Endometrial microvascular endothelial cells (primary cell): ENCODE measurements around the gene CTBP2. TPM values are rescaled to one million over a fixed set of nuclear protein-coding genes. Genes with fewer than 3 reads are reported as not detected.
"Not testable (repeated sequence)": the region's sequence is repeated elsewhere in the genome, so short reads cannot be mapped to it uniquely, and the experiment has no call there.

Experiments
- in situ Hi-C: cut with HindIII; loops from 2 replicates; pipeline ENCODE4 v1.10.0; 2017; ENCODE audit warnings: low sequenced_read_pairs, low pct_unique_long_range_greater_than_20kb; ENCODE audit errors: inconsistent ontology term
- total RNA-seq: library from RNA; depleted of rRNA; stranded (reverse); fragments of >200 nt; gene quantifications from one replicate; pipeline ENCODE4 v1.2.3, GENCODE V29; 2015; ENCODE audit errors: inconsistent ontology term

Gene CTBP2
- total RNA-seq, 1 donor from 2014 or later: 89.9 TPM

GRCh38 chr10:125161707-125162119 lies 1.4 kb upstream of the CTBP2 start:
- in situ Hi-C loops: no loop called here

GRCh38 chr10:125160856-125161706 lies 718 bp upstream of the CTBP2 start:
- in situ Hi-C loops: no loop called here

- in situ Hi-C loops: no loop called here
These were observed 854 bp downstream of the CTBP2 start for GRCh38 chr10:125159486-125159931.

- in situ Hi-C loops: no loop called here
These were observed 1.5 kb downstream of the CTBP2 start for GRCh38 chr10:125158601-125159485.

GRCh38 chr10:125158275-125158600 lies 2.1 kb downstream of the CTBP2 start:
- in situ Hi-C loops: no loop called here

- in situ Hi-C loops: no loop called here
These were observed 2.9 kb downstream of the CTBP2 start for GRCh38 chr10:125157505-125157904.

- in situ Hi-C loops: no loop called here
These were observed 3.5 kb downstream of the CTBP2 start for GRCh38 chr10:125156739-125157480.

- in situ Hi-C loops: no loop called here
These were observed 4.2 kb downstream of the CTBP2 start for GRCh38 chr10:125156196-125156595.

- in situ Hi-C loops: no loop called here
These were observed 5.3 kb downstream of the CTBP2 start for GRCh38 chr10:125155101-125155500.

- in situ Hi-C loops: no loop called here
These were observed 5.8 kb downstream of the CTBP2 start for GRCh38 chr10:125154529-125154928.

GRCh38 chr10:125153703-125154490 lies 6.5 kb downstream of the CTBP2 start:
- in situ Hi-C loops: no loop called here

- in situ Hi-C loops: no loop called here
These were observed 7.7 kb downstream of the CTBP2 start for GRCh38 chr10:125152450-125153368.

- in situ Hi-C loops: no loop called here
These were observed 8.6 kb downstream of the CTBP2 start for GRCh38 chr10:125151553-125152449.

GRCh38 chr10:125151170-125151552 lies 9.2 kb downstream of the CTBP2 start:
- in situ Hi-C loops: no loop called here

- in situ Hi-C loops: not testable (repeated sequence)
These were observed 9.8 kb downstream of the CTBP2 start for GRCh38 chr10:125150376-125151083.

GRCh38 chr10:125149680-125150047 lies 10.7 kb downstream of the CTBP2 start:
- in situ Hi-C loops: no loop called here
